ENCODE results near the gene GSE1.

GSE1 gene

GRCh38 chr16:85662482-85662812 is 49.3 kb downstream of the GSE1 start:
- no peaks in the 10 kb centered on the region for H3K4me1 ChIP-seq (ENCODE audit: control insufficient read depth, insufficient read depth, low read length)
- H3K4me3 ChIP-seq (ENCODE audit: low read depth, low read length), result no peak overlapping the region
- H3K36me3 ChIP-seq (ENCODE audit: control insufficient read depth in 2 of 2, insufficient read depth in 1 of 2, low read length in 2 of 2), result peaks cover 3 to 98% of the 10 kb centered on the region in 2 experiments; a peak in 2 of 3 replicates
- H3K27ac ChIP-seq (ENCODE audit: extremely low read depth, low read depth, low read length), result no peak overlapping the region
- CTCF ChIA-PET, result interaction anchor here (0.6 kb wide), 2 partner anchors 20 to 793 kb away, joined by 3 read pairs; no protein-coding TSS in a partner anchor
- TF ChIP-seq ZIC2 (tag by site-specific recombination; IDR thresholded peaks at IDR 0.05), result peak; percentile 53
- TF ChIP-seq PBX3 (CRISPR knock-in tag; IDR thresholded peaks at IDR 0.05), result no peak
- no peak for TF ChIP-seq TRIM28 (IDR thresholded peaks at IDR 0.05; ENCODE audit: borderline replicate concordance, low read length)
- H3K9me3 ChIP-seq (ENCODE audit: control insufficient read depth, insufficient read depth, low read depth, low read length), result no peaks in the 10 kb centered on the region
- POLR2A ChIA-PET, result no interaction called here

- Histone ChIP-seq H3K4me3 (ENCODE audit: low read depth, low read length) (no peak overlapping the region), H3K36me3 (ENCODE audit: control insufficient read depth in 2 of 2, insufficient read depth in 1 of 2, low read length in 2 of 2) (peaks cover 9 to 98% of the 10 kb centered on the region in 2 experiments; a peak in 2 of 3 replicates), H3K27ac (ENCODE audit: extremely low read depth, low read depth, low read length) (no peak overlapping the region), H3K9me3 (ENCODE audit: control insufficient read depth, insufficient read depth, low read depth, low read length) (no peaks in the 10 kb centered on the region), H3K4me1 (ENCODE audit: control insufficient read depth, insufficient read depth, low read length) (no peaks in the 10 kb centered on the region)
- ChIA-PET CTCF (no interaction called here), POLR2A (no interaction called here)
- TF ChIP-seq ZNF169 (tag by site-specific recombination; IDR thresholded peaks at IDR 0.05), result no peak
- no peak for TF ChIP-seq ZFP3 (tag by site-specific recombination; IDR thresholded peaks at IDR 0.05; ENCODE audit: low read depth)
- TF ChIP-seq ZNF639 (tag by site-specific recombination; IDR thresholded peaks at IDR 0.05), result no peak
- TF ChIP-seq ZNF518A (tag by site-specific recombination; conservative IDR thresholded peaks at IDR 0.05; ENCODE audit: low read depth), result no peak
- no peak for TF ChIP-seq ZNF529 (tag by site-specific recombination; IDR thresholded peaks at IDR 0.05; ENCODE audit: insufficient replicate concordance)
- TF ChIP-seq PRDM1 (tag by site-specific recombination; IDR thresholded peaks at IDR 0.05), result no peak
- no peak for TF ChIP-seq TSHZ1 (tag by site-specific recombination; IDR thresholded peaks at IDR 0.05; ENCODE audit: borderline replicate concordance)
- no peak for TF ChIP-seq MZF1 (tag by site-specific recombination; IDR thresholded peaks at IDR 0.05; ENCODE audit: borderline replicate concordance)
- no peak for TF ChIP-seq ZNF423 (tag by site-specific recombination; IDR thresholded peaks at IDR 0.05)
- TF ChIP-seq ZNF311 (tag by site-specific recombination; IDR thresholded peaks at IDR 0.05; ENCODE audit: borderline replicate concordance), result no peak
- no peak for TF ChIP-seq CTCF (tag by site-specific recombination; IDR thresholded peaks at IDR 0.05)
- TF ChIP-seq ZNF510 (tag by site-specific recombination; IDR thresholded peaks at IDR 0.05; ENCODE audit: insufficient replicate concordance), result no peak
Observed at GRCh38 chr16:85662976-85663830, 50.1 kb downstream of the GSE1 start.
